Psoas muscle (tissue), 8 donors: Measurements from ENCODE around the gene CACNB3. TPM values are rescaled to one million over a fixed set of nuclear protein-coding genes. Genes with fewer than 3 reads are reported as not detected.

Source experiments
- ATAC-seq, 4 donors: fragments of 200-7000 bp; cut with Tn5 transposase; one replicate each; pipeline ENCODE4 v1.9.1; 2020; ENCODE audit warnings: moderate library complexity in 3 of 4, mild to moderate bottlenecking in 2 of 4
- DNase-seq, 2 donors: peaks; one replicate each; pipeline ENCODE4 v3.0.0-alpha.2; 2020
- H3K27ac ChIP-seq: fragments of 200-600 bp; one replicate; pipeline ENCODE4 v1.8.0; 2022
- H3K27me3 ChIP-seq, 3 donors: fragments of 200-600 bp in 1 of 3; one replicate each; pipeline versions ENCODE4 v1.6.1 to v1.8.0; 2013 to 2022; ENCODE audit warnings: low read length in 2 of 3, mild to moderate bottlenecking in 2 of 3, moderate library complexity in 1 of 3; ENCODE audit not compliant: insufficient read depth in 3 of 3
- H3K36me3 ChIP-seq, 2 donors: fragments of 200-600 bp in 1 of 2; one replicate each; pipeline versions ENCODE4 v1.6.1 to v1.8.0; 2013 to 2022; ENCODE audit warnings: low read depth in 1 of 2, mild to moderate bottlenecking in 1 of 2, moderate library complexity in 1 of 2; ENCODE audit not compliant: insufficient read depth in 1 of 2
- H3K4me1 ChIP-seq: fragments of 200-600 bp; one replicate; pipeline ENCODE4 v1.8.0; 2022
- H3K4me3 ChIP-seq: fragments of 200-600 bp; one replicate; pipeline ENCODE4 v1.8.0; 2022; ENCODE audit warnings: mild to moderate bottlenecking
- H3K9me3 ChIP-seq: fragments of 200-600 bp; one replicate; pipeline ENCODE4 v1.8.0; 2022
- CTCF ChIP-seq: fragments of 200-600 bp; IDR thresholded peaks from one replicate; pipeline ENCODE4 v1.8.0; 2022; ENCODE audit warnings: antibody characterized with exemption
- WGBS, 3 donors: extraction: QIAGEN DNeasy Blood & Tissue Kit; methylation state at CpG; one replicate each; pipeline versions ENCODE4 v1.1.6 to v1.1.7; 2013; 5-methylcytosine and 5-hydroxymethylcytosine counted together
- intact Hi-C, 2 donors: fragments of 100-400 bp; cut with DNase I; formaldehyde crosslinking; loops; one replicate each; pipeline versions ENCODE4 v1.11.0 to v1.14.2; 2022
- polyA plus RNA-seq, 3 donors: library from polyadenylated mRNA; stranded (reverse); fragments of 200-250 nt; gene quantifications; one replicate each; pipeline ENCODE4 v1.2.3, GENCODE V29; 2013
- total RNA-seq, 4 donors: library from RNA; stranded (reverse); fragmentation: NEBNext Ultra II Directional in 2 of 4; extraction: Animal tissue kit (Norgen Biotek cat#: 25700) in 2 of 4; gene quantifications; one replicate each; pipeline versions ENCODE4 v1.2.1 to v1.2.4, GENCODE V29; 2021 to 2023
- donor health status: healthy with polysubstance abuse.
- donor health status: DM: no; HTN: no; CAD: no; lungs with moderate emphysema.
- donor health status: Bipolar disorder and iron deficiency.
- donor health status: healthy.
- donor health status: DM: yes; HTN: yes; CAD: no.
- donor health status: DM: no; HTN: no; CAD: no.
- donor health status: DM: no; HTN: no; CAD: no.
- donor health status: DM: yes; HTN: yes; CAD: no.

CACNB3 gene
- total and polyA plus RNA-seq, 7 donors = 0.92 to 3.5 (median 2.0) TPM

- no peak for TF ChIP-seq CTCF
- Histone ChIP-seq H3K9me3 (no peaks in the 10 kb centered on the region), H3K4me1 (no peaks in the 10 kb centered on the region), H3K27me3 (no peaks in the 10 kb centered on the region), H3K4me3 (no peak overlapping the region), H3K36me3 (peaks cover 7 to 49% of the 10 kb centered on the region in 2 donors), H3K27ac (no peak overlapping the region)
- WGBS, 3 donors = 80 to 89% (median 82%) methylated on average over 8 of the region's 8 CpGs
- ATAC-seq = no peak
- intact Hi-C loops = no loop called here
- no peak for DNase-seq
Measured at GRCh38 chr12:48827026-48827425, 8.7 kb downstream of the CACNB3 start.

- TF ChIP-seq CTCF = no peak
- H3K36me3 ChIP-seq = peaks cover 12 to 55% of the 10 kb centered on the region in 2 donors
- peak in 2 of 4 donors; percentile 16 to 19 for ATAC-seq
Measured at GRCh38 chr12:48827513-48828096, 9.3 kb downstream of the CACNB3 start.

GRCh38 chr12:48828293-48828692 is 10.0 kb downstream of the CACNB3 start:
- no peak for TF ChIP-seq CTCF
- Histone ChIP-seq H3K4me3 (no peak overlapping the region), H3K27me3 (no peaks in the 10 kb centered on the region), H3K4me1 (no peaks in the 10 kb centered on the region), H3K9me3 (no peaks in the 10 kb centered on the region), H3K36me3 (peaks cover 18 to 62% of the 10 kb centered on the region in 2 donors), H3K27ac (no peak overlapping the region)
- intact Hi-C loops = no loop called here
- WGBS, 3 donors = 39 to 46% (median 46%) methylated on average over 2 of the region's 2 CpGs
- ATAC-seq = peak in 1 of 4 donors; percentile 20
- DNase-seq = no peak

More at GRCh38 chr12:48827513-48828096, 9.3 kb downstream of the CACNB3 start:
- Histone ChIP-seq H3K4me1 (no peaks in the 10 kb centered on the region), H3K9me3 (no peaks in the 10 kb centered on the region), H3K4me3 (no peak overlapping the region), H3K27ac (no peak overlapping the region), H3K27me3 (no peaks in the 10 kb centered on the region)
- intact Hi-C loops = no loop called here
- DNase-seq = no peak
- WGBS, 3 donors = 83 to 92% (median 83%) methylated on average over 17 of the region's 17 CpGs

- intact Hi-C loops = no loop called here
- 86 to 89% (median 87%) methylated on average over 16 of the region's 16 CpGs for WGBS, 3 donors
- no peak for TF ChIP-seq CTCF
- no peaks in the 10 kb centered on the region for H3K9me3 ChIP-seq
- no peak overlapping the region for H3K27ac ChIP-seq
- H3K4me1 ChIP-seq = no peaks in the 10 kb centered on the region
- peaks cover 21 to 69% of the 10 kb centered on the region in 2 donors for H3K36me3 ChIP-seq
- ATAC-seq (no peak), DNase-seq (no peak)
- no peaks in the 10 kb centered on the region for H3K27me3 ChIP-seq
- no peak overlapping the region for H3K4me3 ChIP-seq
Measured at GRCh38 chr12:48828841-48829575, 10.7 kb downstream of the CACNB3 start.
